SK-N-MC (cell line): Measurements from ENCODE around the gene AMZ2.
"Not testable (repeated sequence)": the region's sequence is repeated elsewhere in the genome, so short reads cannot be mapped to it uniquely, and the experiment has no call there.

Source experiments
- DNase-seq: peaks from one replicate; pipeline ENCODE4 v3.0.0-alpha.2; 2011; ENCODE audit warnings: low read depth, low spot score
- H3K27ac ChIP-seq: fragments of 200-600 bp; sonication (generic); 2 replicates; pipeline ENCODE4 v1.5.1; 2016; ENCODE audit warnings: mixed run types
- H3K36me3 ChIP-seq: fragments of 200-600 bp; sonication (generic); 2 replicates; pipeline ENCODE4 v1.6.1; 2017; ENCODE audit warnings: antibody characterized with exemption, low read length, mixed read lengths; ENCODE audit not compliant: insufficient read depth
- H3K4me3 ChIP-seq: fragments of 200-600 bp; sonication (generic); 2 replicates; pipeline ENCODE4 v1.5.1; 2016
- H3K9ac ChIP-seq: fragments of 200-600 bp; sonication (generic); 2 replicates; pipeline ENCODE4 v1.8.0; 2017; ENCODE audit warnings: mixed run types, mixed read lengths; ENCODE audit not compliant: insufficient read length
- H3K9me3 ChIP-seq: fragments of 200-600 bp; sonication (generic); 2 replicates; pipeline ENCODE4 v1.6.1; 2017; ENCODE audit warnings: low read depth, mild to moderate bottlenecking, antibody characterized with exemption, low read length, moderate library complexity, mixed read lengths
- EZH2 ChIP-seq: fragments of 200-600 bp; sonication (generic); IDR thresholded peaks from one replicate; pipeline ENCODE4 v1.6.1; 2017; ENCODE audit warnings: antibody characterized with exemption
- FOXP2 ChIP-seq: optimal IDR thresholded peaks from 2 replicates; pipeline ENCODE3; 2011; ENCODE audit warnings: mild to moderate bottlenecking, moderate library complexity; ENCODE audit not compliant: insufficient read depth; ENCODE audit errors: extremely low read length, control extremely low read depth
- POLR2AphosphoS5 ChIP-seq: IDR thresholded peaks from 2 replicates; pipeline ENCODE4 v1.6.1; 2012; ENCODE audit warnings: mild to moderate bottlenecking, low read depth, low read length, borderline replicate concordance

AMZ2 gene

DNA sequence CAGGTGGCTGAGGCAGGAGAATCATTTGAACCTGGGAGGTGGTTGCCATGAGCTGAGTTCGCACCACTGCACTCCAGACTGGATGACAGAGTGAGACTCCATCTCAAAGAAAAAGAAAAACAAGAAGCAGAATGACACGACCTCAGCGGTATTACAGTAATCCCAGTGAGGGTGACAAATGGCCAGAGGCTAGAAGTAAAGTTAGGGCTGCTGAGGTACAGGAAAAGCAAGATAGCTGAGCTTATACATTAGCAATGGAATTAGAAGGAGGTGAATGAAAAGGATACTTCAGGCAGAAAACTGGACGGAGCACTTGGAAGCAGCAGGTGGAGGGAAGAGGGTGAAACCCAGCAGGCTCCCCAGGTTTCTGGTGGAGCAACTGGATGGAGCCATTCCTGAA, 26.1 kb upstream of the AMZ2 start:
- no peak for TF ChIP-seq FOXP2
- no peak for TF ChIP-seq EZH2
- TF ChIP-seq POLR2AphosphoS5: no peak
- Histone ChIP-seq H3K27ac (no peak overlapping the region), H3K9ac (no peak overlapping the region), H3K9me3 (no peaks in the 10 kb centered on the region), H3K4me3 (no peak overlapping the region), H3K36me3 (no peaks in the 10 kb centered on the region)
- DNase-seq: no peak

DNA sequence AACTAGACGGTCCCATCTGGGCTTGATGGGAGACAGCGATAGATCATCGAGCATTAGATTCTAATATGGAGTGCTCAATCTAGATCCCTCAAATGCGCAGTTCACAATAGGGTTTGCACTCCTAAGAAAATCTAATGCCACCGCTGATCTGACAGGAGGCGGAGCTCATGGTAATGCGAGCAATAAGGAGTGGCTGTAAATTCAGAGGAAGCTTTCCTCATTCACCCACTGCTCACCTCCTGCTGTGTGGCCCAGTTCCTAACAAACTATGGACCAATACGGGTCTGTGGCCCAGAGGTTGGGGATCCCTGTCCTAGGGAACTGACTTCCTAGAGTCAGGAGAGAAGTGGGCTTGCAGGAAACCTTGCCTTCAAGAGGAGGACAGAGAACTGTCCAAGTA, 25.2 kb upstream of the AMZ2 start:
- no peak for TF ChIP-seq EZH2
- TF ChIP-seq POLR2AphosphoS5: no peak
- TF ChIP-seq FOXP2: no peak
- Histone ChIP-seq H3K9me3 (no peaks in the 10 kb centered on the region), H3K27ac (no peak overlapping the region), H3K36me3 (no peaks in the 10 kb centered on the region), H3K4me3 (no peak overlapping the region), H3K9ac (no peak overlapping the region)
- DNase-seq: no peak

DNA sequence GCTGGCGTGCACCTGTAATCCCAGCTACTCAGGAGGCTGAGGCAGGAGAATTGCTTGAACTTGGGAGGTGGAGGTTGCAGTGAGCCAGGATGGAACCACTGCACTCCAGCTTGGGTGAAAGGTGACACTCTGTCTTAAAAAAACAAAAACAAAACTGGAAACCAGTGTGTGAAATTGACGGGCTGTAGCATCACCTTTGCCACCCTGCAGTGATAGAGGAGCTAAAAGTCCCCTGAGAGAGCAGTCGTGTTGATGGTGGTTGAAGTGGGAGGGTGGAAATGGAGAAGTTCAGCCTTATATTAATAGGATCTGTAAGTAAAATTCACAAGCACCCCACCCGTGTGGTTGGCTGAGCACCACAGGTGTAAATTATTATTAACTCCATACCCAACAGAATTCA, 22.8 kb upstream of the AMZ2 start:
- not testable (repeated sequence) for H3K27ac ChIP-seq, H3K9ac ChIP-seq, DNase-seq, H3K9me3 ChIP-seq, H3K4me3 ChIP-seq, H3K36me3 ChIP-seq

DNA sequence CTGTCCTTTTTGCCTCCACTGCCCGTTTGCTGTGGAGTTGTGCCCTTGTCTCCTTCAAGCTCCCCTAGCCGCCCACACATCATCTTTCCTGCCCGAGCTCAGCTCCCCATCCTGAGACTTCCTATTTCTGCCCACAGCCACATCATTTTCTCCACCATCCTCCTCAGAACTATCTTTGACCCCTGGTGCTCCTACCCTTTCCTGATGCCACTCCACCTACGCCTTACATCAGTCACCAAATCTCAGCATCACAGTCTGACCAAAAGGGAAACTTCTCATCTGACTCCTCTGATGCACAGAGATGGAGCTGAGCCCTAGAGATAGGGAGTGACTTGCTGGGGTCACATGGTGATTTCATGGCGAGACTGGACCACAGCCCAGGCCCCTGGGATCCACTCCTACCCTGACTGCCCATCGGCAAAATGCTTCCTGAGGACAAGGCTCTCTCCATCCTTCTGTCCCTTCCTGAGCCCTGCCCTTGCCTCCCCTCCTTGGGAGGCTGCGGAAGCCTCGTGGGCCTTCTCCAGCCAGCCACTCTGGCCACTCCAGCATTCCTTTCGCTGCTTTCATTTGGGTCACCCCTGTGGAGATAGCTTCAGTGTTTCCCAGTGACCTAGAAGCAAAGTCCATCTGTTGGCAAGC, 19.7 kb upstream of the AMZ2 start:
- H3K27ac ChIP-seq, H3K4me3 ChIP-seq, H3K9ac ChIP-seq, H3K36me3 ChIP-seq, H3K9me3 ChIP-seq, DNase-seq: not testable (repeated sequence)

DNA sequence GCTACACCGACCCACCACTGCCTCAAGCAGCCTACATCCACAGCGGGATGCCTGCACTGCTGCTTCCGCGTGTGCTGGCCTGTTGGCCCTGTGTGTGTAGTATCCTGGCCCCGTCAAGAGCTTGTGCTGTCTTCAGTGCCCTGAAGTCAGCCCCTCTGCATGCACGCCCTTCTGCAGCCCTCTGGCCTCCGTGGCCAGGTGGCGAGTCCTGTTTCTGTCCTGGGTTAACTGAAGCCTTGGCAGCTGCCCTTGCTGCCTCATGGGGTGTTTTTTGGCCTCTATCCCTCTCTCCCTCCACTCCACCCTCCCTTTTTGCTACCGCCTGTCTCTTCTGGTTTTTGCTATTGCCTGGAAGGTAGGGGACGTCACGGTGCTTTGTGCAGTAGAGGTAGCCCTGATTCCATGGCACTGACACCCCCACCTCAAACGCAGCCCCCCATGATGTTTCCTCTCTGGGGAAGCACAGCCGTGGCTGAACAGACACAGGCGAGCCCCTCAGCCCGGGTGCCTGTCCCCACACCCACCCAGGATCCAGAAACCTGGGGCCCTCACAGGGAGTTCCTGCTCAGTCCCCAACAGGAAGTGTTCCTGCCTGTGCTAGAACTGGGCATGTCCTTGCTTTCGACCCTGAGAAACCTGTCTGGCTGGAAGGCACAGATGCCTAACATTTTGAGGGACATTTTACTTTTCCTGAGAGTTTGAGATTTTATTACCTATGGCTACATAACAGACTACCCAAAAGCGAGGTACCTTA, 18.8 kb upstream of the AMZ2 start:
- Histone ChIP-seq H3K36me3 (no peaks in the 10 kb centered on the region), H3K27ac (no peak overlapping the region), H3K4me3 (no peak overlapping the region), H3K9me3 (no peaks in the 10 kb centered on the region), H3K9ac (no peak overlapping the region)
- TF ChIP-seq POLR2AphosphoS5 (no peak), FOXP2 (no peak), EZH2 (no peak)
- DNase-seq: no peak

GRCh38 chr17:68229619-68230018, 18.2 kb upstream of the AMZ2 start:
- H3K9me3 ChIP-seq: no peaks in the 10 kb centered on the region
- H3K36me3 ChIP-seq: no peaks in the 10 kb centered on the region
- no peak overlapping the region for H3K4me3 ChIP-seq
- no peak for TF ChIP-seq EZH2
- no peak for TF ChIP-seq FOXP2
- TF ChIP-seq POLR2AphosphoS5: no peak
- no peak overlapping the region for H3K9ac ChIP-seq
- H3K27ac ChIP-seq: no peak overlapping the region
- no peak for DNase-seq

GRCh38 chr17:68231131-68231530, 16.7 kb upstream of the AMZ2 start:
- DNase-seq, H3K36me3 ChIP-seq, H3K4me3 ChIP-seq, H3K27ac ChIP-seq, H3K9me3 ChIP-seq, H3K9ac ChIP-seq: not testable (repeated sequence)

DNA sequence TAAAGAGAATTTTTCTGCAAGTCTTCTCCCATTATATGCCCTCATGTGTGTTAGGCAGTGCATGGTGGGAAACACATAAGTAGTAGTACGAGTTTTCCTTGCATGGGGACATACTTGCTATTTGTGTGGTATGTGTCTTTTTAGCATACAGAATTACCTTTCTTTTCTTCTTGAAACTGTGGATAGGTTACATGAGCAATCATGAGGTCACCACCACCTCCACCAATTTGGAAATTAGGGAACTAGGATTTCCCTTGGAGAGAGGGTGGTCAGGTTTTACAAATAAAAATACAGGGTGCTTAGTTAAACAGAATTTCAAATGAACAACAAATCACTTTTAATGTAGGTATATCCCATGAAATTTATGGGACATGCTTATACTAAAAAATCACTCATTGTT, 16.3 kb upstream of the AMZ2 start:
- no peak overlapping the region for H3K27ac ChIP-seq

DNA sequence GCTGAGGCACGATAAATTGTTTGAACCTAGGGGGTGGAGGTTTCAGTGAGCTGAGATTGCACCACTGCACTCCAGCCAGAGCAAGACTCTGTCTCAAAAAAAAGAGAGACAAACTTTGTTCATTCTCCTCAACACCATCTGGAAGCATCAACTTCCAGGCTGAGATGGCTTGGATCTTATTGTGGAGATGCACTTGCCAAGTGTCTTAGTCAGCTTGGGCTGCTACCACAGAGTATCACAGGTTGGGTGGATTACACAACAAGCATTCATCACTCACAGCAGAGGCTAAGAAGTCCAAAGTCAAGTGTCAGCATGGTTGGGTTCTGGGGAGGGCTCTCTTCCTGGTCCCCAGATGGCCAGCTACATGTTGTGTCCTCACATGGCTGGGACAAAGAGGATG, 15.1 kb upstream of the AMZ2 start:
- not testable (repeated sequence) for H3K9ac ChIP-seq, DNase-seq, H3K4me3 ChIP-seq, H3K27ac ChIP-seq, H3K36me3 ChIP-seq, H3K9me3 ChIP-seq

More for the DNA sequence above, 16.3 kb upstream of the AMZ2 start:
- TF ChIP-seq EZH2 (no peak), FOXP2 (no peak), POLR2AphosphoS5 (no peak)
- no peaks in the 10 kb centered on the region for H3K36me3 ChIP-seq
- DNase-seq: no peak
- no peak overlapping the region for H3K9ac ChIP-seq
- H3K9me3 ChIP-seq: no peaks in the 10 kb centered on the region
- H3K4me3 ChIP-seq: no peak overlapping the region

DNA sequence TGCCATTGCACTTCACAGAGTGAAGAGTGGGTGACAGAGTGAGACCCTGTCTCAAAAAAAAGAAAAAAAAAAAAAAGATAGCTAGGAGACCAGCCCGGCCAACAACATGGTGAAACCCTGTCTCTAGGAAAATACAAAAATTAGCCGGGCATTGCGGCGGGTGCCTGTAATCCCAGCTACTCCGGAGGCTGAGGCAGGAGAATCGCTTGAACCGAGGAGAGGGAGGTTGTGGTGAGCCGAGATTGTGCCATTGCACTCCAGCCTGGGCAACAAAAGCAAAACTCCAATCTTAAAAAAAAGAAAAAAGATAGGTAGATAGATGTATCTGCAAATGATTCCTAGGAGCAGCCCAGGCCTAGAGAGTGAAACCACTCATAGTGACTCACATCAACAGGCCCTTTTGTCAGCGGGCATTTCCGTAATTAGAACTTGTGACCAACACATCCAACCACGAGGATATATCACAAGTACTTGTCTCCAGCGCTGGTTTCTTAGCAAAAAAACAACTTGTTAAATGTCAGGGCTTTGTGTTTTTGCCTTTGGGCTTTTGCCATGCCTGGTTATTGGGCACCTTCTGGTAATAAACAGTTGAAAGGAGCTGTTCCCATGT, 13.0 kb upstream of the AMZ2 start:
- not testable (repeated sequence) for DNase-seq, H3K9me3 ChIP-seq, H3K36me3 ChIP-seq, H3K27ac ChIP-seq, H3K9ac ChIP-seq, H3K4me3 ChIP-seq

DNA sequence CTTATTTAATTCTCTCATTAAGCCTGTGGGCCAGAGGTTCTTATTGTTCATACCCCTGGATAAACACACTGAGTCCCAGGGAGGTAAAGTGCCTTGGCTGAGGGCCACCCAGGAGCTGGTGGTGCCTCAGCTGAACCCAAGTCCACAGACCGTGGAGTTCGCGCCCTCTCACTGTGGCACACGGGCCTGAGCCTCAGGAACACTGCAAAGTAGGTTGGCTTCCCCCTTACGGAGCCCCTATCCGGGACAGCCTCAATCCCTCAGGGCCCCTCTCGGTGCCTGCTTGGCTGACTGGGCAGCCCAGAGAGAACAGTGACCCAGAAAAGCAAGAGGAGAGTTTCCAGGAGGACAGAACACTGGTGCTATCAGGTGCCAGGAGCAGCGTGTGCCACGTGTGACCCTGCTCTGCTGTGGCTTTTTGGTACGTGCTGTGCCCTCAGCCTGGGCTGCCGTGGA, 12.5 kb upstream of the AMZ2 start:
- not testable (repeated sequence) for H3K4me3 ChIP-seq, H3K9ac ChIP-seq, H3K9me3 ChIP-seq, H3K27ac ChIP-seq, DNase-seq, H3K36me3 ChIP-seq

GRCh38 chr17:68237369-68238163, 10.3 kb upstream of the AMZ2 start:
- not testable (repeated sequence) for H3K9me3 ChIP-seq, H3K4me3 ChIP-seq, H3K9ac ChIP-seq, H3K36me3 ChIP-seq, DNase-seq, H3K27ac ChIP-seq
